ENCODE data around the gene RAD51B.

- TF ChIP-seq POLR2A (IDR thresholded peaks at IDR 0.05) (no peak), CTCF (IDR thresholded peaks at IDR 0.05) (no peak), POLR2AphosphoS5 (IDR thresholded peaks at IDR 0.05) (no peak), EP300 (IDR thresholded peaks at IDR 0.05) (no peak)
Measured at GRCh38 chr14:67821121-67821520, 1.5 kb downstream of the RAD51B start.
